Osteocyte (in vitro differentiated cells): ENCODE measurements around the gene RPS28. TPM values are rescaled to one million over a fixed set of nuclear protein-coding genes. Genes with fewer than 3 reads are reported as not detected.
"Not testable (repeated sequence)": the region's sequence is repeated elsewhere in the genome, so short reads cannot be mapped to it uniquely, and the experiment has no call there.

Source experiments
- DNase-seq: peaks from one replicate; pipeline ENCODE4 v3.0.0; 2021; ENCODE audit warnings: mixed read lengths; ENCODE audit not compliant: unreplicated experiment; ENCODE audit errors: extremely low spot score
- H3K27ac Mint-ChIP-seq: one replicate; pipeline ENCODE4 v1.8.0; 2021; ENCODE audit warnings: mild to moderate bottlenecking, mixed read lengths; ENCODE audit not compliant: unreplicated experiment
- H3K27me3 Mint-ChIP-seq: one replicate; pipeline ENCODE4 v1.8.0; 2021; ENCODE audit warnings: mixed read lengths; ENCODE audit not compliant: unreplicated experiment
- H3K36me3 Mint-ChIP-seq: one replicate; pipeline ENCODE4 v1.8.0; 2021; ENCODE audit warnings: mixed read lengths; ENCODE audit not compliant: unreplicated experiment
- H3K4me1 Mint-ChIP-seq: one replicate; pipeline ENCODE4 v1.8.0; 2021; ENCODE audit warnings: mixed read lengths; ENCODE audit not compliant: unreplicated experiment
- H3K4me3 Mint-ChIP-seq: one replicate; pipeline ENCODE4 v1.8.0; 2021; ENCODE audit warnings: mild to moderate bottlenecking, moderate library complexity, mixed read lengths; ENCODE audit not compliant: unreplicated experiment
- H3K9me3 Mint-ChIP-seq: one replicate; pipeline ENCODE4 v1.8.0; 2021; ENCODE audit warnings: mixed read lengths; ENCODE audit not compliant: unreplicated experiment
- total RNA-seq: library from RNA; stranded (reverse); gene quantifications from 2 replicates; pipeline ENCODE4 v1.2.1, GENCODE V29; 2021
- TF ChIP-seq, protein P1 (sequence below): fragments of 200-600 bp; sonication (generic); IDR thresholded peaks from 2 replicates; pipeline ENCODE4 v1.5.0; 2021; ENCODE audit warnings: antibody characterized with exemption, mild to moderate bottlenecking, moderate library complexity

The RPS28 gene
- total RNA-seq, 1 donor from 2014 or later = 1,597 TPM

DNA sequence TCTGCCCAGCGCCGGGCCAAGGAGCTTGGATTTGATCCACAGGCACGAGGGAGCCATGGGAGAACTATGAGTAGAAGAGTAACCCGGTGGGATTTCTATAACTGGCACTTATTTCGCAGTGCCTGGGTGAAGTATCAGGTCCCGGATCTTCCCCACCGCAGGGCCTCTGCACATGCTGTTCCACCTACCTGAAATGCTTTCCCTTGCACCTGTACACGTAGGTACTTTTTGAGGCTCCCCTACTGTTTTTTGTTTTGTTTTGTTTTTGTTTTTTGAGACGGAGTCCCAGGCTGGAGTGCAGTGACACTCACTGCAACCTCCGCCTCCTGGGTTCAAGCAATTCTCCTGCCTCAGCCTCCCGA is 22.2 kb downstream of the RPS28 start:
- peaks cover 14% of the 10 kb centered on the region for H3K4me1 Mint-ChIP-seq
- TF ChIP-seq, protein P1, sequence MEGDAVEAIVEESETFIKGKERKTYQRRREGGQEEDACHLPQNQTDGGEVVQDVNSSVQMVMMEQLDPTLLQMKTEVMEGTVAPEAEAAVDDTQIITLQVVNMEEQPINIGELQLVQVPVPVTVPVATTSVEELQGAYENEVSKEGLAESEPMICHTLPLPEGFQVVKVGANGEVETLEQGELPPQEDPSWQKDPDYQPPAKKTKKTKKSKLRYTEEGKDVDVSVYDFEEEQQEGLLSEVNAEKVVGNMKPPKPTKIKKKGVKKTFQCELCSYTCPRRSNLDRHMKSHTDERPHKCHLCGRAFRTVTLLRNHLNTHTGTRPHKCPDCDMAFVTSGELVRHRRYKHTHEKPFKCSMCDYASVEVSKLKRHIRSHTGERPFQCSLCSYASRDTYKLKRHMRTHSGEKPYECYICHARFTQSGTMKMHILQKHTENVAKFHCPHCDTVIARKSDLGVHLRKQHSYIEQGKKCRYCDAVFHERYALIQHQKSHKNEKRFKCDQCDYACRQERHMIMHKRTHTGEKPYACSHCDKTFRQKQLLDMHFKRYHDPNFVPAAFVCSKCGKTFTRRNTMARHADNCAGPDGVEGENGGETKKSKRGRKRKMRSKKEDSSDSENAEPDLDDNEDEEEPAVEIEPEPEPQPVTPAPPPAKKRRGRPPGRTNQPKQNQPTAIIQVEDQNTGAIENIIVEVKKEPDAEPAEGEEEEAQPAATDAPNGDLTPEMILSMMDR = no peak
- H3K27me3 Mint-ChIP-seq = peaks cover 36% of the 10 kb centered on the region
- no peak for DNase-seq
- no peak overlapping the region for H3K27ac Mint-ChIP-seq
- no peaks in the 10 kb centered on the region for H3K36me3 Mint-ChIP-seq
- peak overlapping the region; percentile 57 for H3K4me3 Mint-ChIP-seq
- no peaks in the 10 kb centered on the region for H3K9me3 Mint-ChIP-seq

DNA sequence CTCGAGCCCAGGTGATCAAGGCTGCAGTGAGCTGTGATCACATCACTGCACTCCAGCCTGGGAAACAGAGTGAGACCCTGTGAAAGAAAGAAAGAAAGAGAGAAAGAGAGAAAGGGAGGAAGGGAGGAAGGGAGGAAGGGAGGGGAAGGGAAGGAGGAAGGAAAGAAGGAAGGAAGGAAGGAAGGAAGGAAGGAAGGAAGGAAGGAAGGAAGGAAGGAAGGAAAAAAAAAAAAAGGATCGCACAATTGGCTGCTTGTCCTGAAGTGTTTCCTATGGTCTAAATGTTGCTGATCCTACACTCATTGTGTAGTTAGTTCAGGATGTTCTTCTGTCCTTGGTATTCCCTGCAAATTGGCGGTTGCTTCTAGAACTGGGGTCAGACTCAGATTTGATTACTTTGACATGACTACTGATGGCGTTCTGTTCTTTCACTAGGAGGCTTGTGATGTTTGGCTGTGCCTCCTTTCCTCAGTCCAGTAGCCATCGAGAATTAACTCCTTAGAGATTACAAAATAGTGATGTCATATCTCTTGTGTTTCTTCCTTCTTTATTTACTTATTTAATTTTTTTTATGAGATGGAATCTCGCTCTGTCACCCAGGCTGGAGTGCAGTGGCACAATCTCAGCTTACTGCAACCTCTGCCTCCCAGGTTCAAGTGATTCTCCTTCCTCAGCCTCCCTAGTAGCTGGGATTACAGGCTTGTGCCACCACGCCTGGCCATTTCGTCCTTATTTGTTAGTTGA is 28.5 kb downstream of the RPS28 start:
- H3K9me3 Mint-ChIP-seq, H3K36me3 Mint-ChIP-seq, H3K27me3 Mint-ChIP-seq, DNase-seq, H3K27ac Mint-ChIP-seq, H3K4me3 Mint-ChIP-seq: not testable (repeated sequence)
- peaks cover 29% of the 10 kb centered on the region for H3K4me1 Mint-ChIP-seq

DNA sequence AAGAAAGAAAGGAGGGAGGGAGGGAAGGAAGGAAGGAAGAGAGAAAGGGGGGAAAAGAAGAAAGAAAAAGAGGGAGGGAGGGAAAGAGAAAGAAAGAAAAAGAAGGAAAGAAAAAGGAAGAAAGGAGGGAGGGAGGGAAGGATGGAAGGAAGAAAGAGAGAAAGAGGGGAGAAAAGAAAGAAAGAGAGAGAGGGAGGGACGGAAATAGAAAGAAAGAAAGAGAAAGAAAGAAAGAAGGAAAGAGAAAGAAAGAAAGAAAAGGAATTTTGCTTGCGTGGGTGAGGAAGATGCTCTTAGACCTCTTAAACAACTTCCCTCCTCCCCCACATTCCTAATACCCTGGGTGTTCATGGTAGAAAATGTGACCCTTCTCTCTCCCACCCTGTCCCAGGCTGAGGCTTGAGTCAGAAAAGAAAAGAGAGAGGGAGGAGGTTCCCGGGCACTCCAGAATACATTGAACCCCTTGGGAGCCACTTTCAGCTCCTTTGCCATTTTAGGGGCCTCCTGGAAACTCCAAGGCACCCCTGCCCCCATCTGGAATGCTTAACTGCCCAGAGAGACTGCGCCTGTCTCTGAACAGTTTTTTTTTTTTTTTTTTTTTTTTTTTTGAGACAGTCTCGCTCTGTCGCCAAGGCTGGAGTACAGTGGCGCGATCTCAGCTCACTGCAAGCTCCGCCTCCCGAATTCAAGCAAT is 31.0 kb downstream of the RPS28 start:
- Mint-ChIP-seq H3K9me3 (peaks cover 4% of the 10 kb centered on the region), H3K4me3 (peak overlapping the region; percentile 56), H3K36me3 (no peaks in the 10 kb centered on the region), H3K27ac (peak overlapping the region; percentile 51), H3K4me1 (peaks cover 53% of the 10 kb centered on the region), H3K27me3 (no peaks in the 10 kb centered on the region)
- TF ChIP-seq, protein P1 = no peak
- DNase-seq = no peak

DNA sequence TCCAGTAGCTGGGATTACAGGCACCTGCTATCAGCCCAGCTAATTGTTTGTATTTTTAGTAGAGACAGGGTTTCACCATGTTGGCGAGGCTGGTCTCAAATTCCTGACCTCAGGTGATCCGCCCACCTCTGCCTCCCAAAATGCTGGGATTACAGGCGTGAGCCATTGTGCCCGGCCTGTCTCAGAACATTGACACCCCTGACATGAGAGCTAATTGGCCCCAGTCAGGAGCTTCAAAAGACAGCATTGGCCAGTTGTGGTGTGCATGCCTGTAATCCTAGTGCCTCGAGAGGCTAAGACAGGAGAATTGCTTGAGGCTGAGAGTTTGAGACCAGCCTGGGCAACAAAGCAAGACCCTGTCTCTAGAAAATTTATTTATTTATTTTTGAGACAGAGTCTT is 31.5 kb downstream of the RPS28 start:
- not testable (repeated sequence) for H3K27me3 Mint-ChIP-seq, H3K4me3 Mint-ChIP-seq

DNA sequence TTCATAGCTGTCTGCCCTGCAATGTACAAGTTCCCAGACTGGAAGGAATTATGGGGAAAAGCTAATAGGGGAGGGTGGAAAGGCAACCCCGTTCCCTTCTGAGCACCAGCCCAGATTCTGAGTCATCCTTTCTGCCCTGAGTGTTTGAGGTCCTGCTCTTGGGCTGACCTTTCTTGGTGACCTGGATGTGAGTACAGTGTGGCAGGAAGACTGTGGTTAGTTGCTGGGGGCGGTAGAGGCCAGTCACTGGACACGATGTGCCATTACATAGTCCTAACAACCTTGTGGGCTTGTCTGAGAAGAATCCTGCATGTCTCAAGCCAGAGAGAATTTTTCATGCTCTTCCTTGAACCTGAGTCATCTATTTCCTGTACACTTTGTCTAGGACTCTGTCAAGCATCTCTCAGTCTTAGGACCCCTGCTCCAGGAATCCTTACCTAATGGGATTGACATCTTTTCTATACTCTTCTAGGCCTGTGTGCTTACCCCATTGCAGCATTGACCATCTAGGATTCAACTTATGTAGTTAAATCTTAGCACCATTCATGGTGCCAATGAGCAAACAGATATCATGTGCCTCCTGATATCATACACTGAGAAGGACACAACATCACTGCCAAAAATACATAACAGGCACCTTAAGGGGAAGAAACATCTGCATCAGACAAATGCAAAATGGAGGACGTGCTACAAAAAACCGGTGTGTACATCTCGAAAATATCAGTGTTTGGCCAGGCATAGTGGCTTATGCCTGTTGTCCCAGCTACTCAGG is 34.5 kb downstream of the RPS28 start:
- TF ChIP-seq, protein P1 = no peak

More for the DNA sequence above, 31.5 kb downstream of the RPS28 start:
- not testable (repeated sequence) for H3K9me3 Mint-ChIP-seq, DNase-seq, H3K36me3 Mint-ChIP-seq
- H3K4me1 Mint-ChIP-seq = peaks cover 50% of the 10 kb centered on the region
- H3K27ac Mint-ChIP-seq = peak overlapping the region; percentile 51

More for the DNA sequence above, 34.5 kb downstream of the RPS28 start:
- Mint-ChIP-seq H3K27me3 (no peaks in the 10 kb centered on the region), H3K36me3 (no peaks in the 10 kb centered on the region), H3K27ac (peak overlapping the region; percentile 83), H3K4me1 (peaks cover 46% of the 10 kb centered on the region), H3K9me3 (peaks cover 4% of the 10 kb centered on the region), H3K4me3 (no peak overlapping the region)
- no peak for DNase-seq
